ENCODE data around the gene SLC17A9.

Gene SLC17A9

GRCh38 chr20:62982124-62983075 is 29.9 kb downstream of the SLC17A9 start:
- no peak for DNase-seq (ENCODE audit: low read depth)

- DNase-seq (ENCODE audit: low read depth), result no peak
Measured at GRCh38 chr20:62983210-62983609, 30.7 kb downstream of the SLC17A9 start.

- no peak for DNase-seq (ENCODE audit: low read depth)
Measured at GRCh38 chr20:62984666-62985443, 32.3 kb downstream of the SLC17A9 start.

GRCh38 chr20:62985444-62985778 is 32.9 kb downstream of the SLC17A9 start:
- no peak for DNase-seq (ENCODE audit: low read depth)

- no peak for DNase-seq (ENCODE audit: low read depth)
Measured at GRCh38 chr20:62986257-62986800, 33.8 kb downstream of the SLC17A9 start.

- DNase-seq (ENCODE audit: low read depth), result no peak
Measured at GRCh38 chr20:62987114-62987513, 34.6 kb downstream of the SLC17A9 start.

- DNase-seq (ENCODE audit: low read depth), result no peak
Measured at GRCh38 chr20:62989201-62989601, 36.7 kb downstream of the SLC17A9 start.

- DNase-seq (ENCODE audit: low read depth), result no peak
Measured at GRCh38 chr20:62990306-62990825, 37.9 kb downstream of the SLC17A9 start.

- DNase-seq (ENCODE audit: low read depth), result no peak
Measured at GRCh38 chr20:62991196-62991807, 38.8 kb downstream of the SLC17A9 start.

- DNase-seq (ENCODE audit: low read depth), result no peak
Measured at GRCh38 chr20:62991863-62992262, 39.4 kb downstream of the SLC17A9 start.

- no peak for DNase-seq (ENCODE audit: low read depth)
Measured at GRCh38 chr20:62993856-62994494, 41.5 kb downstream of the SLC17A9 start.

- no peak for DNase-seq (ENCODE audit: low read depth)
Measured at GRCh38 chr20:62994869-62995281, 42.4 kb downstream of the SLC17A9 start.

GRCh38 chr20:62995481-62995880 is 43.0 kb downstream of the SLC17A9 start:
- no peak for DNase-seq (ENCODE audit: low read depth)

GRCh38 chr20:62995898-62996595 is 43.5 kb downstream of the SLC17A9 start:
- no peak for DNase-seq (ENCODE audit: low read depth)

GRCh38 chr20:62996596-62996982 is 44.1 kb downstream of the SLC17A9 start:
- DNase-seq (ENCODE audit: low read depth), result no peak

- DNase-seq (ENCODE audit: low read depth), result no peak
Measured at GRCh38 chr20:62997417-62998035, 45.0 kb downstream of the SLC17A9 start.

- no peak for DNase-seq (ENCODE audit: low read depth)
Measured at GRCh38 chr20:62998449-62998848, 45.9 kb downstream of the SLC17A9 start.

GRCh38 chr20:62999580-62999979 is 47.1 kb downstream of the SLC17A9 start:
- no peak for DNase-seq (ENCODE audit: low read depth)

- no peak for DNase-seq (ENCODE audit: low read depth)
Measured at GRCh38 chr20:63000036-63000435, 47.5 kb downstream of the SLC17A9 start.

GRCh38 chr20:63000958-63001357 is 48.4 kb downstream of the SLC17A9 start:
- DNase-seq (ENCODE audit: low read depth), result no peak

GRCh38 chr20:63002511-63002910 is 50.0 kb downstream of the SLC17A9 start:
- no peak for DNase-seq (ENCODE audit: low read depth)

All from fibroblast of the conjunctiva (primary cell).